Forelimb muscle (tissue), 1 donor: ENCODE measurements around the gene HSD11B1. TPM values are rescaled to one million over a fixed set of nuclear protein-coding genes. Genes with fewer than 3 reads are reported as not detected.

ENCODE experiments used
- DNase-seq: peaks from one replicate; pipeline ENCODE4 v3.0.0-alpha.2; 2013; ENCODE audit warnings: low read depth
- polyA plus RNA-seq: library from polyadenylated mRNA; unstranded; fragments of 120-200 nt; gene quantifications from one replicate; pipeline ENCODE4 v1.2.1, GENCODE V29; 2013; ENCODE audit not compliant: insufficient read length

HSD11B1 gene
- polyA plus RNA-seq, 1 donor: not detected

- no peak for DNase-seq
Observed at GRCh38 chr1:209755926-209756614, 51.4 kb downstream of the HSD11B1 start, which contains the start of gene TRAF3IP3. Gene TRAF3IP3 (plus strand): TSS chr1:209756053. CDS start chr1:209760040, 3,987 bp downstream.

DNA sequence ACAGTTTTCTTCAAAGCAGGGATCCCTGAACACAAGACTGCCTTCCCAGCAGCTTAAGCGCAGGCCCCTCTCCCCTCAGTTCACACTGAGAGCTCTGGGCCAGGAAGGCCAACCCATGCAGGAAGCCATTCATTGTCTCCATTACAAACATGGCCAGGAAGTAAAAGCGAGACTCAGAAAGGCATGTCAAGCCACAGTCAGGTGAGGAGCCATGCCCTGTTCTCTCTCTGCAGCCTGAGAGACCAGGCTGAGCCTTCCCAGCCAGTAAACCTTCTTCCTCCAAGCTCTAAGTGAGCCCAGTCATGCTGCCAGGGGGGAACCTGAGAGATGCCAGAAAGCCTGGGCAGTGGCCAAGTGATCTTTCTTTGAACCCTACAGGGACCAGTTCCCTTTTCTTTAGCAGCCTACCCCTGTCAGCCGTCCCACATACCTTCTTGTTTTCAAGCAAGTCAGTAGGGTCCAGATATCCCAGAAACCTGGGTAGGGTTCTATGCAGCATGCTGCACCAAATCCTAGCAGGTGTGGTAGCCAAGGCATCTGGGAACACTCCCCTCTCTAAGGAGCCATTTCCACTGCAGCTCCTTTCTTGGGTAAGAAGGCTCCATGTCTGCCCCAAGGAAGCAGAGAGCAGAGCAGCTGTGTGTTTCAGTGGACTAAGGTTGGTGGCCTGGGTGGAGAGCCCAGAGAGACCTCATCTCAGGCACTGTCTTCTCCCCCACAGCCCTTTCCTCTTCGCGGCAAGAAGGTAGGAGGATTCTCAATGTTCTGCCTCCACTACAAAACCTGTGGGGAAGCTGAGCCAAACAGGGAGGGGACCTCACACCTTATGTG lies 52.2 kb downstream of the HSD11B1 start:
- no peak for DNase-seq

GRCh38 chr1:209758400-209758799 lies 53.8 kb downstream of the HSD11B1 start:
- no peak for DNase-seq

- DNase-seq: no peak
Observed at GRCh38 chr1:209759829-209760359, 55.2 kb downstream of the HSD11B1 start.

GRCh38 chr1:209761011-209761635 lies 56.5 kb downstream of the HSD11B1 start:
- no peak for DNase-seq

DNA sequence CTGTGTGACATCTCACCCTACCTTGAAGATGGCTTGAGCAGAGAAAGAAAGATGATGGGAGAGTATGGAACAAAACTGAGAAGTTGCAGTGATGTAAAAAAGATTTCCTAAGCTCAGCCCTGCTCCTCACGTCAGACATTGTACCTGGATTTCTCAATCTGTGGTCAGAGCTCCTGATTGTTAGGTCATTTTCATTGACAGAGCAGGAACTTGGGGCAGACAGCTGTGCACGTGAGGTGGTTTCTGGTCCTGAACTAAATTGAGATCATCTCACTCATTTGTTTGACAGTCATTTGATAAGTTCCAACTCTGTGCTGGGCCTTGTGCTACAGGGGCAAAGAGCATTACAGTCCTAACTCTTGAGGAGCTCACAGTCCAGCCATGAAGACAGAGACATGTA lies 61.4 kb downstream of the HSD11B1 start:
- no peak for DNase-seq

DNA sequence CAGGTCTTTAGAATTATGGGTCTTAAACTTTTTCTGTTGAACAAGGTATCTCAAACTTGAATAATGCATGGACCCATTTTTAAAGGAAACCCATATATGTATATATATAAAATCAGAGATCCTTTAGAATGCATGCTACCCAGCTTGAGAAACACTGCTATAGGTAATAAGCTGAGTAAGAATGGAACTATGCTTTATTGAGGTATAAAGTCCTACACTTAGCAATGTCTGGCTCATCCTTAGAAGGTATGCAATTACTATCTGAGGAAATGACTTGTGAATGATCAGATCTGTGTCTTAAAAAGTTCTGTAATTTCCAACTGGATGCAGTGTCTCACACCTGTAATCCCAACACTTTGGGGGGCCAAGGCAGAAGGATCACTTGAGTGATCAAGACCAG lies 62.5 kb downstream of the HSD11B1 start:
- no peak for DNase-seq

DNA sequence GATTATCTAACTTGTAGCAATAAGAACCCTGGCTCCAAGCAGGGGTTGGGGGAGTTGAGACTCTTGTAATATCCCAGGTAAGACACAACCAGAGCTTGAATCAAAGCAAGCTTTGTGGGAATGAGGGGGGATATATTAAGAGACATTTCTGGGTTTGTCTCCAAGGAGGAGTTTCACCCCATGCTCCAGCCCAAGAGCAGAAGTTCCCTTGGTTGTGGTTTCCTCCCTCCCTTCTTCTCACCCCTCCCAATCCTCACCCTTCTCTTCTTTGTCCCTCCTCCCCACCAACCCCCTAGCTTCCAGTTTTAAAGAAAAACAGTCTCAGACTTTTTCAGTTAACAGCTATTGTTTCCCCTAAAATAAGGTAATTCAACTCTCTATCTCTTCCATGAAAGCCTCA lies 63.1 kb downstream of the HSD11B1 start:
- no peak for DNase-seq

- no peak for DNase-seq
Observed at GRCh38 chr1:209768354-209768774, 63.7 kb downstream of the HSD11B1 start.

GRCh38 chr1:209769171-209769904 lies 64.7 kb downstream of the HSD11B1 start:
- no peak for DNase-seq

- no peak for DNase-seq
Observed at GRCh38 chr1:209769971-209770370, 65.3 kb downstream of the HSD11B1 start.

DNA sequence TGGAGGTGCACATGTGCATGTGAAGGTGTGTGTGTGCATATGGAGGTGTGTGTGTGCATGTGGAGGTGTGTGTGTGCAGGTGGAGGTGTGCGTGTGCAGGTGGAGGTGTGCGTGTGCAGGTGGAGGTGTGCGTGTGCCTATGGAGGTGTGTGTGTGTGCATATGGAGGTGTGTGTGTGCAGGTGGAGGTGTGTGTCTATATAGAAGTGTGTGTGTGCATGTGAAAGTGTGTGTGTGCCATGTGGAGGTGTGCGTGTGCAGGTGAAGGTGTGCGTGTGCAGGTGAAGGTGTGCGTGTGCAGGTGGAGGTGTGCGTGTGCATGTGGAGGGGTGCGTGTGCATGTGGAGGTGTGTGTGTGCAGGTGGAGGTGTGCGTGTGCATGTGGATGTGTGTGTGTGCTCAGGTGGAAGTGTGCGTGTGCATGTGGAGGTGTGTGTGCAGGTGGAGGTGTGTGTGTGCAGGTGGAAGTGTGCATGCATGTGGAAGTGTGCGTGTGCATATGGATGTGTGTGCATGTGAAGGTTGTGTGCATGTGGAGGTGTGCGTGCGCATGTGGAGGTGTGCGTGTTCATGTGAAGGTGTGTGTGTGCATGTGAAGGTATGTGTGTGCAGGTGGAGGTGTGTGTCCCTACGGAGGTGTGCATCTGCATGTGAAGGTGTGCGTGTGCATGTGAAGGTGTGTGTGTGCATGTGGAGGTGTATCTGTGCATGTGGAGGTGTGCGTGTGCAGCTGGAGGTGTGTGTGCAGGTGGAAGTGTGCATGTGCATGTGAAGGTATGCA lies 66.2 kb downstream of the HSD11B1 start:
- no peak for DNase-seq

DNA sequence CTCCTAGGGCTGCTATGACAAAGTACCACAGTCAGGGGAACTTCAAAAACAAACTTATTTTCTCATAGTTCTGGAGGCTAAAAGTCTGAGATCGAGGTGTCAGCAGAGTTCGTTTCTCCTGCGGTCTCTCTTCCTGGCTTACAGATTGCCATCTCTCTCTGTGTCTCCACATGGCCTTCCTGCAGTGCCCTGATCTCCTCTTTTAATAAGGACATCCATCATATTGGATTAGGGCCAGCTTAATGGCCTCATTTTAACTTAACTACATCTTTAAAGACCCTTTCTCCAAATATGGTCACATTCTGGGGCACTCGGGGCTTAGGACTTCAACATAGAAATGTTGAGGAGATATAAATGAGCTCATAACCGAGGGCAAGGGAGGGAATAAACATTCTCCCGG lies 67.5 kb downstream of the HSD11B1 start:
- no peak for DNase-seq

GRCh38 chr1:209774592-209774991 lies 69.9 kb downstream of the HSD11B1 start:
- DNase-seq: no peak

DNA sequence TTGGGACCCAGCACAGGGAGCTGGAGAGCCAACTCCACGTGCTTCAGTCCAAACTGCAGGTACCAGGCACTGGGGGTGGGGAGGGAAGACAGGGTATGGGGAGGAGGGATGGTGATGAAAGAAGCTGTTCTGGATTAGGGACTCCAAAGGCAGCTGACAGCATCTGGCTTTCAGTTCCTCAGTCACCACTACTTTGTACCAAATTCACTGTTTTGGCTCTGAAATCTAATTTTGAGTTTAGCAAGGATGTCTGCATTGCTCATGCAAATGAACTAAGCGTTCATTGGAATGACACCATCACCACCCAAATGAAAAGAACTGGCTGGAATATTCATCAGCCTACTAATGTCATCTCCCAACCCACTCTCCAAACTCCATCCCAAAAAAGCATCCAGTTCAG lies 71.0 kb downstream of the HSD11B1 start:
- no peak for DNase-seq

- no peak for DNase-seq
Observed at GRCh38 chr1:209777587-209777986, 72.9 kb downstream of the HSD11B1 start.

DNA sequence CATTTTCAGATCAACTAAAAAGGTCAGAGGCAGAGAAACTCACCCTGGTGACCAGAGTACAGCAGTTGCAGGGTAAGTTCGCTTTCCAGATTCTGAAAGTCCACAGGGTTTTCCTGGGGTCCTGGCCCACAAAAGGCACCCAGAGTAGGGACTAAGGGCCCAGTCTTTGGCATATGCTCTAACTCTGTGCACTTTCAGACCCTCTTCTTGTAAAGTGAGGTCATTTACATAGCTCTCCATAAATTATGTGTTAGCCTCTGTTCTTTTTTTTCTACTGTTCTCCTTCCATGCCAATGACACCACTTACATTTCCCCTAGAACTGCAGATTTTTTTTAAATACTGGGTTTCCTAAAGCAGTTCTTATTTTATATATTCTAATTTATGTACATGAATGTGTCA lies 73.5 kb downstream of the HSD11B1 start:
- no peak for DNase-seq

- DNase-seq: no peak
Observed at GRCh38 chr1:209780268-209780667, 75.6 kb downstream of the HSD11B1 start.

DNA sequence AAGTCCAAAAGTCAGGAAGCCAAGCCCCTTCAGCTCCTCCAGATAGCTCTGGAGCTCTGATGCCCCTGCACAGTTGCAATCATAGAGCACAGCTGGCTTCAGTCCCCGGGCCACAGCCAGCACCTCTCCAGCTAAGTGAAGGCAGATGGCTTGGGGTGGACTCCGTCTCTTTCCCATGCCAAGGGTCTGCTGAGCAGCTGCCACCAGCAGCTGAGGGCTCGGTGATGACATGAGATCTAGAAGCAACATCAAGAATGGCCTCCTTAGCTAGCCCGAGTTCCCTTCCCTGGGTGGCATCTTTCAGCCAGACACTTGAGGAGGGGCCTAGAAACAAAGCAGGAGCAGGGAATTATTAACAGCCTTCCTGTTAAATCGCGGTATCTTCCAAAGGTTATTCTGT lies 78.7 kb downstream of the HSD11B1 start:
- no peak for DNase-seq
